HT-29 (cell line): ENCODE measurements around the gene KRTAP5-10. TPM values are rescaled to one million over a fixed set of nuclear protein-coding genes. Genes with fewer than 3 reads are reported as not detected.
"Not testable (repeated sequence)": the region's sequence is repeated elsewhere in the genome, so short reads cannot be mapped to it uniquely, and the experiment has no call there.

Experiments used
- DNase-seq: peaks from one replicate; pipeline ENCODE4 v3.0.0-alpha.2; 2015; ENCODE audit warnings: low spot score
- total RNA-seq: library from RNA; depleted of rRNA; stranded (reverse); fragments of >200 nt; shearing (Covaris generic); gene quantifications from 2 replicates; pipeline ENCODE4 v1.2.3, GENCODE V29; 2014

KRTAP5-10 gene
- total RNA-seq, 1 experiment from 2014 or later, result not detected

GRCh38 chr11:71572811-71573210, 7.4 kb downstream of the KRTAP5-10 start:
- no peak for DNase-seq

DNA sequence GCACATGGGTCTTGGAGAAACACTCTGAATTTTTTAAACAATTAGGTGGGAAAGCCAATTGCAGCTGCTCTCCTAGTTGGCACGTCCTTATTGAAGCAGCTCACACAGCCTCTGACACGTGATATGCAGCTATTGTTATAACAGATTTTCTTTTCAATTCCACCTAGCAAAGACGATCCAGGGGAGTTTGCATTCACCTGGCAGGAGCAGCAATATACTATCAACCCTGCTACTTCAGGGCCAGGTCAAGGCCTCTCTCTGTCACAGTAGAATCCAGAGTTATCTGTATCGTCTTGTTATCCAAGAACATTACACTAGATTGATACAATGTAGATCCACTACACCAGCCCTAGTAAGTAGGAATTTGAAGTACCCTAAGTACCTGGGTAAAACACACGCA, 9.1 kb downstream of the KRTAP5-10 start:
- no peak for DNase-seq

DNA sequence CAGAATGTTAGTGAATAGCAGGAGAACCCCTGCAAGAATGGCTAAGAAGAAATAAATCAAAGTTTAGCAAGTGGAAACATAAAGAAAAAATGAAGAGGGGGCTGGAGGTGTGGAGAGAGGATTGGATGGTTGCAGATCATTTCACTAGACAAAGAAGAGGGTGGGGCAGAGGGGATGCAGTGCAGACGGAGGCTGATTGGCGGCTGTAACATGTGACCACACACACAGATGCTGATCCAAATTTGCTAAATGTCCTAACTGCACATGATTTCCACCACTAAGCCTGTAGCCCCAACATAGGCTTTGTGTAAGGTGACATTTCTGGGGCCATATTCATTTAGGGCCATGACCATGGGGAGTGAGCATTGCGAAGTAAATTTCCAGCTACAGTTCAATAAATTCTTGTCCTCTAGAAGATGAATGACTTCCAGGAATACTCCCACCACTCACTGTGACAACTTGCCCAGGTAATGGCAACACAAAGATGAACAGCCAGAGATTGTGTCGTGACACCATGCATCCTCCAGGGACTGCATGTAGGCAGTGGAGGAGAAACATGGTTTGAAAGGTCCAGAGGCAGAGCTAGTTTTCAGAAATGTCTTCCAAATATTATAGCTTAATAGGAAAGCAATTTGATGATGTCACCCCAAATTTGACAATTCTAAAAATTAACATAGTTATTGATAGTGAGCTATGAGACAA, 10.5 kb downstream of the KRTAP5-10 start:
- DNase-seq, result no peak

- not testable (repeated sequence) for DNase-seq
Observed at GRCh38 chr11:71576688-71577465, 11.5 kb downstream of the KRTAP5-10 start.

GRCh38 chr11:71577469-71578004, 12.2 kb downstream of the KRTAP5-10 start:
- no peak for DNase-seq

DNA sequence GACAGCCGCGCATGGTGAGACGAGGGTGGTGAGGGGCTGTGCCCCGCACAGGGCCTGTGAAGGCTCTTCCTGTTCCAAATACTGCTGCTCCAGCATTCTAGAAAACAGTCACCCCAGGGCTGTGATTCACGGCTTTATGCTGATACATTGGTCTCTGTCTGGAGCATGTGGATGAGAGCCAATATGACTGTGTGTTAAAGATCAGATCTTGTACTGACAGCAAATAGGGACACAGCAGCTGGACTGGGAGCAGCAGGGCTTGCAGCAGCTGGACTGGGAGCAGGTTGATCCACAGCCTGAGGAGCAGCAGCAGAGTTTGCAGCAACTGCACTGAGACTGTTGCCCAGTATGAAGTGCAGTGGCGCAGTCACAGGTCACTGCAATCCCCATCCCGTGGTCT, 14.2 kb downstream of the KRTAP5-10 start:
- DNase-seq, result not testable (repeated sequence)

DNA sequence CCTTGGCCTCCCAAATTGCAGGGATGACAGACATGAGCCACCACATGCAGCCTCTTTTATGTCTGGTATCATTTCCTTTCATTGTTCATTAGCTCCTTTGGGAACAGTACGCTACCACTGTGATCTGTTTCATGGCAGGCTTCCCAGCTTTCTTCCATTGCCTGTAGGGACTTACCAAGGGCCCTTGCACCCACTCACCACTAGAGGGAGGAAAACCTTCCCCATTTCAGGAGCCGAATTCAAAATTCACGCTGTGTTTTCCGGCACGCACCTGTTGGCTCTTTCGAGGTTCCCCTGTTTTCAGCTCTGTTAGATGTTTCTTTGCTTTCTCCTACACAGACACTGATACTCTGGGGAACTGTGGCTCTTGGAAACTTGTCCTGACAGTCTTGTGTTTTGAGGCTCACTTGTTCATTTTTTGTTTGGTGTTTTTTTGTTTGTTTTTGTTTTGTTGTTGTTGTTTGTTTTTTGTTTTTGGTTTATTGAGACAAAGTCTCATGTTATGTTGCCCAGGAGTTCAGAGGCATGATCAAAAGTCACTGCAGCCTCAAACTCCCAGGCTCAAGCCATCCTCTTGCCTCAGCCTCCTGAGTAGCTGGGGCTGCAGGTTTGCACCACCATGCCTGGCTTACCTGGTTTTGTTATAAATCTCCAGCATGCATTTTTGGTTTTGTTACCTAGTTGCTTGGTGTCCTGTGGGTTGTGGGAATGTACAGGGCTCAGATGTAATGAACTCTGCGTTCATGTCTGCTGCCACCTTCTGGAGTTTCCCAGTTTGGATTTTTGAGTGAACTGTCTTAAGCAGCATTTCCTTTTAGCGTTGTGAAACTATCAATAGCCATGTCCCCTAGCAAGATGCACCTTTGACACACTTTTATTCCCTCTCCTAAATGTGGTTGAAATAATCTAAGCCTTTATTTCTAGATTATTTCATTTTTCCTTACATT, 15.0 kb downstream of the KRTAP5-10 start:
- DNase-seq, result peak; percentile 72

DNA sequence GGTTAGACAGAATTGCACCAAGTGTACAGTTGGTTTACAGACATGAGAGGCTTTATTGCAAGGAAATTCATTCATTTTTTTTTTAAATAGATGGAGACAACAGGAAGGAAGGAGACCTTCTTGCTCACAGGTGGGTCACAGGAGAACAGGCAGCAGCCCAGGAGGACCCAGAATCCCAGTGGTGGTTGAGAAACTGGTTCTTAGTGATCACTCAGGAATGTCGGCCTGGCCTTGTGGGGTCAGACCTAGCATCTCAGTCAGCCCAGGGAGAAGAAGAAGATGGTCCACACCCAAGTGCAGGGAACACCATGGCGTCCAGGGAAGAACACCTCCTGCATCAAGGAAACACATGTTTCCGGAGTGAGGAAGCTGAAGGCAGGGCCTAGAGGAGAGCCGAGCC, 16.5 kb downstream of the KRTAP5-10 start:
- no peak for DNase-seq

- DNase-seq, result no peak
Observed at GRCh38 chr11:71582309-71582895, 17.0 kb downstream of the KRTAP5-10 start, which contains the start of gene KRTAP5-11. TSS of gene KRTAP5-11 (minus strand) at chr11:71582875. CDS start at chr11:71582837, 38 bp downstream.

GRCh38 chr11:71582969-71583368, 17.6 kb downstream of the KRTAP5-10 start:
- DNase-seq, result not testable (repeated sequence)

DNA sequence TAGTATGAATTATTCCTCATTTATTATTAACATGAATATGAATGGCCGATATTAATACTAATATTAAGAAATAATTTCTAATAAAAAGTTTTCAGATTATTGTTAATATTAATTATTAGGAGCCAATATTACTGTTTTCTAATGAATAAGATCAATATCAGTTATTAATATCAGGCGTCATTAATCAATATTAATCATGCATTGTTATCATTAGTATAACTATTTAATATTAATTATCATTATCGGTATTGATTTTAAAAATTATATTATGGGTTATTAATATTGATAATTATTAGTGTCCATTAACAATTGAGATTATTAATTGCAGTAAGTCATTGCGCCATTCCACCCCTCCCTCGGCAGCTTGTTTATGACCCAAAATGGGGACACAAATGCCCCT, 20.3 kb downstream of the KRTAP5-10 start:
- DNase-seq, result not testable (repeated sequence)

DNA sequence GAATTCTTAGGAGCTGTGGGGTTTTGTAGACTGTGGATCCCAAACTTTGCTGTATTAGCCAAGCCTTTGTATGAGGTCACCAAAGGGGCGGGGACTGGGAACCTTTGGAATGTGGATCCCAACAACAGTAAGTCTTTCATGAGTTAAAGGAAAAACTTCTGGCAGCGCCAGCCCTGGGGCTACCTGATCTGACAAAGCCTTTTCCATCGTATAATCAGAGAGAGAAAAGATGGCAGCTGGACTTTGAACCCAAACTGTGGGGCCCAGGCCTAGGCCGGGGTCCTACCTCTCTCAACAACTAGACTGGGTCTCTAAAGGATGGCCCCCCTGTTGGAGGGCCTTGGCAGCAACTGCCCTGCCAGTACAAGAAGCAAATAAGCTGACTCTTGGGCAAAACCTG, 23.0 kb downstream of the KRTAP5-10 start:
- peak; percentile 13 for DNase-seq

- DNase-seq, result peak; percentile 54
Observed at GRCh38 chr11:71588822-71589545, 23.6 kb downstream of the KRTAP5-10 start.

DNA sequence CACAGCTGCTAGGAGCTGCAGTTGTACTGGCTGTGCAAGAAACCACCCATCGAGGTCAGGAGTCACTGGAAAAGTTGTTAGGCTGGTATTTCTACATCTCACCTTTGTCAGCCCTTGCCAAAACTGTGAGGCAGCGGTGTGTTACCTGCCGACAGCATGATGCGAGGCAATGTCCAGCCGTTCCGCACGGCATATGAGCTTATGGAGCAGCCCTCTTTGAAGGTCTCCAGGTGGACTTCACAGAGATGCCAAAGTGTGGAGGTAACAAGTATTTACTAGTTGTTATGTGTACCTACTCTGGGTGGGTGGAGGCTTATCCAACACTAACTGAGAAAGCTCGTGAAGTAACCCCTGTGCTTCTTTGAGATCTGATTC, 24.2 kb downstream of the KRTAP5-10 start:
- not testable (repeated sequence) for DNase-seq

DNA sequence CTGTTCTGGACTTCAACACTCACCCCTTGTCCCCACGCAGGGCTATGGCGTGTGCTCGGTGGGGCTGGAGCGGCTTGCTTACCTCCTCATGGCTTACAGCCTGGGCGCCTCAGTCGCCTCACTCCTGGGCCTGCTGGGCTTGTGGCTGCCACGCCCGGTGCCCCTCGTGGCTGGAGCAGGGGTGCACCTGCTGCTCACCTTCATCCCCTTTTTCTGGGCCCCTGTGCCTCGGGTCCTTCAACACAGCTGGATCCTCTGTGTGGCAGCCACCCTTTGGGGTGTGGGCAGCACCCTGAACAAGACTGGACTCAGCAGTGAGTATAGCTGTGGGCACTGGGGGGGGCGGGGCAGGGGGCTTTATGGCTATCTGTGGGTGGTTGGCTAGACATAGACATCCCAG, 37.9 kb downstream of the KRTAP5-10 start:
- DNase-seq, result not testable (repeated sequence)

DNA sequence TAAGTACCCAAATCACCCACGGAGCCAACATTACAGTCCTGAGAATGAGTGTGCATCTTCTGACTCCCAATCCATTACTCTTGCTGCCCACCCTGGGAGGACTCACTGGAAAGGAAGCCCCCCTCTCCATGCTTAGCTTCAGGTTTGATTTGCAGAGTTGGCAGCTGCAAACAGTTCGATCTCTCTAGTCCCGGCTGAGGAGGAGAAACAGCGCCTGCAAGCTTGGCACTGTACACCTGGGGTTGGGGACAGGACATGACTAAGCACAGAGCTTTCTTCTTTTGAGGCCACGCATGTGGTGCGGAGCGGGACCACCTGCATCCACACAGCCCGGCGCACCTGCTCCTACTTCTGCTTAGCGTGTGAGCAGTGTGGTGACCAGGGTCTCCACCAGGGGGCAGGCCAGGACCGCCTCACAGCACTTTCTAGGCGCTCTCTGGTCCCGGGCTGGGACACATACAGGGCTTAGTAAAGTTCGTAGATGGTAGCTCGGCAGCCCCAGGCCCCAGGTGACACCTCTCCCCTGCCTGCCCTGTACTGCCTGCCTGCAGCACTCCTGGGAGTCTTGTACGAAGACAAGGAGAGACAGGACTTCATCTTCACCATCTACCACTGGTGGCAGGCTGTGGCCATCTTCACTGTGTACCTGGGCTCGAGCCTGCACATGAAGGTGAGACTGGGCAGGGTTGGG, 39.6 kb downstream of the KRTAP5-10 start:
- peak; percentile 19 for DNase-seq

DNA sequence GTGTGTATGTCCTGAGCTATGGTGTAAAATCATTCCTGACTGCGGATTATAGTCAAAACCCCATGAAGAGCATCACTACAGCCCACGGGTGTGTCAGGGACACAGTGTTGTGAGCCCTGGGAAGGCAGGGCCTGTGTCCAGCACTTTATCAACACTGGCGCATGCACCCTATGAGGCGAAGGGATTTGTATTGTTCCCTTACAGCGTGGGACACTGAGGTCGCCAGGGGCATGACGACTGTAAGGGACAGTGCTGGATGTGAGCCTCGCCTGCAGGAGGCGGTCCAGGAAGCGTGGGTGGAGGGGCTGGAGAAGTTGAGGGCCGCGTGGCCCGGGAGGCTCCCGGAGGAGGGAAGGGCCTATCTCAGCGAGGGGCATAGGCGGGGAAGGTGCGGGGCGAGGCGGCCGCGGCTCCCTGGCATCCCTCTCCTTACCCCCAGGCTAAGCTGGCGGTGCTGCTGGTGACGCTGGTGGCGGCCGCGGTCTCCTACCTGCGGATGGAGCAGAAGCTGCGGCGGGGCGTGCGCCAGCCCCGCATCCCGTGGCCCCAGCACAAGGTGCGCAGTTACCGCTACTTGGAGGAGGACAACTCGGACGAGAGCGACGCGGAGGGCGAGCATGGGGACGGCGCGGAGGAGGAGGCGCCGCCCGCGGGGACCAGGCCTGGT, 41.6 kb downstream of the KRTAP5-10 start:
- DNase-seq, result not testable (repeated sequence)

DNA sequence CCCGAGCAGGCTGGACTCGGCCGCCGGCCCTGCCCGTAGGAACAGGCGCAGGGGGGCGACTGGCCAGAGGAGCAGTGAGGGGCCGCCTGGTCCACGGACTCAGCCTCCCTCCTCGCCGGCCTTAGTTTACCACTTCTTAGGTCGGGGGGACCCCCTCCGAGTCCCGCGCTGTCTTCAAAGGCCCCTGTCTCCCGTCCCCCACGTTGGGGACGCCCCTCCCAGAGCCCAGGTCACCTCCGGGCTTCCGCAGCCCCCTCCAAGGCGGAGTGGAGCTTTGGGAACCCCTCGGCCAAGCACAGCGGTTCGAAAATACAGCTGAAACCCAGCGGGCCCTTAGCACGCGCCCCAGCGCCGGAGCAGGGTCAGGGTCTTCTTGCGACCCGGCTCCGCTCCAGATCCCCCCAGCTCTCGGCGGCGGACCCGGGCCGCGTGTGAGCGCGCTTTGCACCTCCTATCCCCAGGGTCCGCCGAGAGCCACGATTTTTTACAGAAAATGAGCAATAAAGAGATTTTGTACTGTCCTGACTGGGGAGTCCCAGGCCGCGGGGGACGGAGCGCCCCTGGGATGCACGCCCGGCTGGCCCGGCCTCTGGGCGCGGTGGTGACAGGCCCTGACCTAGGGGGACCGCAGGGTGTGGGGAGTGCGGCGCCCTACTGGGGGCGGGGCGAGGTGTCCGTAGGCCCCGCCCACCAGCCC, 42.3 kb downstream of the KRTAP5-10 start:
- DNase-seq, result not testable (repeated sequence)

- DNase-seq, result not testable (repeated sequence)
Observed at GRCh38 chr11:71608272-71608671, 42.9 kb downstream of the KRTAP5-10 start.
